GM21526 (cell line): ENCODE results near the gene ROBO2.

Experiments
- ATAC-seq: cut with Tn5 transposase; IDR thresholded peaks from one replicate; pipeline ENCODE4 v1.9.1; 2021; ENCODE audit warnings: moderate library complexity; ENCODE audit not compliant: unreplicated experiment, low FRiP score

Gene ROBO2

GRCh38 chr3:77460326-77460725 is 420.4 kb downstream of the ROBO2 start:
- ATAC-seq, result no peak

GRCh38 chr3:77462951-77463350 is 423.1 kb downstream of the ROBO2 start:
- no peak for ATAC-seq

GRCh38 chr3:77464111-77464688 is 424.3 kb downstream of the ROBO2 start:
- no peak for ATAC-seq

- ATAC-seq, result no peak
These were observed 426.7 kb downstream of the ROBO2 start for GRCh38 chr3:77466562-77467115.

GRCh38 chr3:77467702-77468625 is 428.1 kb downstream of the ROBO2 start:
- no peak for ATAC-seq

GRCh38 chr3:77468626-77469020 is 428.7 kb downstream of the ROBO2 start:
- no peak for ATAC-seq

- no peak for ATAC-seq
These were observed 435.6 kb downstream of the ROBO2 start for GRCh38 chr3:77475507-77475906.

GRCh38 chr3:77479021-77479420 is 439.1 kb downstream of the ROBO2 start:
- ATAC-seq, result no peak

GRCh38 chr3:77489216-77489615 is 449.3 kb downstream of the ROBO2 start:
- ATAC-seq, result no peak

GRCh38 chr3:77491961-77492360 is 452.1 kb downstream of the ROBO2 start:
- no peak for ATAC-seq

GRCh38 chr3:77500721-77501120 is 460.8 kb downstream of the ROBO2 start:
- no peak for ATAC-seq

- no peak for ATAC-seq
These were observed 466.5 kb downstream of the ROBO2 start for GRCh38 chr3:77506384-77506783.

- ATAC-seq, result no peak
These were observed 473.6 kb downstream of the ROBO2 start for GRCh38 chr3:77513542-77513941.

- ATAC-seq, result no peak
These were observed 474.9 kb downstream of the ROBO2 start for GRCh38 chr3:77514766-77515165.

- no peak for ATAC-seq
These were observed 484.6 kb downstream of the ROBO2 start for GRCh38 chr3:77524463-77524862.

- no peak for ATAC-seq
These were observed 485.2 kb downstream of the ROBO2 start for GRCh38 chr3:77524946-77525682.

GRCh38 chr3:77526573-77527113 is 486.7 kb downstream of the ROBO2 start:
- ATAC-seq, result no peak

- no peak for ATAC-seq
These were observed 489.6 kb downstream of the ROBO2 start for GRCh38 chr3:77529522-77529921.

GRCh38 chr3:77530870-77531269 is 491.0 kb downstream of the ROBO2 start:
- no peak for ATAC-seq

GRCh38 chr3:77535116-77535515 is 495.2 kb downstream of the ROBO2 start:
- no peak for ATAC-seq
